ENCODE data around the gene PRDM11.

The PRDM11 gene

DNA sequence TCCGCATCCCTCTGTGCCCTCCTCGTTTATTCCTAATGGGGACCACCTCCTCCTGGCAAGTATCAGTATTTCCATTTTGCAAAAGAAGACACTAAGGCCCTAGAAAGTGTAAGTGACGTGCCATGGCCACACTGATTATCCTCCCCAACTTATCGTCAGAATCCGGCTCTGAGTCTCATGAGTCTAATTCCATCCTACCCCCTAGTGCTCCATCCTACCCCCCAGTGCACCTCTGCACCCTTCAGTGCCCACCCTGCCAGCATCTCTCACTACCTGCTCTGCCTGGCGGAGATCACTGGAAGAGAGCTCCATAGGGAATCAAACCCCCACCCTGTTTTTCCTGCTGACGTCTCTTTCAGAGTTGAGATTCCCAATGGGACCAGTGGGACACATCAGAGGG lies 31.8 kb downstream of the PRDM11 start:
- no peak for DNase-seq

DNA sequence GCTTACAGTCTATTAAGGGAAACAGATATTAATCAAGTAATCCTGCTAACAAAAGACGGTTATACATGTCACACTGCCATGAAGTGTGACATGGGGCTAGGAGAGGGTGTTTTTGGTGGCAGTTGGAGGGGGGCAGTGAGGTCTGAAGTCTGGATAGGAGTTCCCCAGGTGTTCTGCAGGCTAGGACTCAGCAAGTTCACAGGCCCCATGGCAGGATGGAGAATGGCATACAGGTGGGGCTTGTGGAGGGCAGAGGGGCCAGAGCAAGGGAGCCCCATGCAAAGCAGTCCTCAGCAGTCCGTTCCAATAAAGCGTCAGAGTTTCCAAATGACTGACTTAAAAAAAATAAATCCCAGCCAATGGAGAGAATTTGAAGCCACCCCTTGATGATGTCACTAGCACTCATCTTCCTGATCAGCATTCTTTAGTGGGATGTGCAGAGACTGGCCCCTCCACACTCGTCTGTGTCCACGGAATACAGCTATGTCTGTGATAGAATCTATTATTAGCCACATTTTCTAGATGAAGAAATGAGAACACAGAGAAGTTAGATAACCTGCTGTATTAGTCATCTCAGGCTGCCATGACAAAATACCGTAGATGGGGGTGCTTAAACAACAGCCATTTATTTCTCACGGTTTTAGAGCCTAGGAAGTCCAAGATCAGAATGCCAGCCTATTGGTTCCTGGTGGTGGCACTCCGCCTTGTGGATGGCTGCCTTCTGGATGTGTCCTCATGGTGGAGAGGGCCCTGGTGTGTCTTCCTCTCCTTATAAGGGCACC lies 32.6 kb downstream of the PRDM11 start:
- DNase-seq = no peak

DNA sequence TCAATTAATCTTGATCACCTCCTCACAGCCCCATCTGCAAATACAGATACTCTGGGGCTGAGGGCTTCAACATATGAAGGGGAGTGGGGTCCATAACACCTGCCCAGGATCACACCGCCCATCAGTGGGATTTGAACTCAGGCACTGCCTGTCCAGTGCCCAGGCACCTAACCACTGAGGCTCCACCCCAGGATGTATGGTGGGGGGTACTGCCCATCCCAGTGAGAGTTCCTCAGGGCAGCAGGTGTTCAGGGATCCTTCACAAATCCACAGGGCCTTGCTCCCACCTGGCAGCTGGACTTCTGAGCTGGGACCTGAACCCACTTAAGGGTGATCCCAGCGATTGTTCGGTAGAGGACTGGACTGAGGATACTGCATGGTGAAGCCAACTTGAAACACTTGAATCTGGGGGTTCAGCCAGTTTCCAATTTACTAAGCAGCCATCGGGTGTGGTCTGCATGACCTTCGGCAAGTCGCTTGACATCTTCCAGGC lies 33.3 kb downstream of the PRDM11 start:
- DNase-seq = no peak

DNA sequence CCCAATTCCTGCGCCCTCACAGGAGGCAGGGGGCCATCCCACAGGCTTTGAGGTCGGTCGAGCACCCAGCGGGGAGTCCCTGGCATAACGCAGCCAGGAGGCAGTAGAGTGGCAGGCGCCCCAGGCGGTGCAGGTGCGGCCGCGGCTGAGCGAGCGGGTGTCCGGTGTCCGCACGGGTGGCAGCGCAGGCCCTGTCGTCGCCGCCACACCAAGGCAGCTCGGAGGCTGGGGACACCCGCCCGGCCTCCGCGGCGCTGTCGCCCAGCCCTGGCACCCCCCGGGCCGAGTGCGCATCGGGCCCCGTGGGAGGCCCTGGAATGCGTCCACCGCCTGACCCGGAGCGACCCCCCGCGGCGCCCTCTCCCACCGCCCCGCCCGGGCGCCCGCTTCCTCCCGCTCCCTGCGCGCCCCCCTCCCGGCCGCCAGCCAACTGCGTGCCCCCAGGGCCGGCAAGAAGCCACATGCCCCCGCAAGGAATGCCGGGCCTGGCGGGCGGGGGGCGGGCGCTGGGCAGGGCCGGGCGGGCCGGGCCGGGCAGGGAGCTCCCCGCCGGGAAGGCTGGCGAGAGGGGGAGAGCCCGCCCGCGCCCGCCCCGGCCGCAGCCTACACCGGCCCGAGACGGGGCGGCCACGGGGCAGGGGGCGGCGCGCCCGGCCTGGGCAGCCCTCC lies 33.9 kb downstream of the PRDM11 start:
- DNase-seq = peak; percentile 2 to 17

DNA sequence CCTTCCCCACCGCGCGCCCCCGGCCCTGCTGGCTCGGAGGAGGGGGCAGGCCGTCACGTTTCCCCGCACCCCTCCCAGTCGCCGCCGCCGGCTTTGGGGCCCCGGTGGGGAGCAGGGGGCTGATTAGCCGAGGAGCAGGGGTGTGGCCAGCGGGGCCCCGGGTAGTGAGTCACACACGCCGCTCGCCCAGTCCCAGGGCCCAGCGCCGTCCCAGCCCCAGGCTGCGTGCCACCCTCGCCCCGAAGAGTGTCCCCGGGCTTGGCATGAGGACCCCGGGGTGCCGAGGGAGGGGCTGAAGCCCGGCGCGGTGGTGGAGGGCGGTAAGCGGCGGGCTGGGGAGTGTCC lies 34.4 kb downstream of the PRDM11 start:
- DNase-seq = peak; percentile 8 to 32

DNA sequence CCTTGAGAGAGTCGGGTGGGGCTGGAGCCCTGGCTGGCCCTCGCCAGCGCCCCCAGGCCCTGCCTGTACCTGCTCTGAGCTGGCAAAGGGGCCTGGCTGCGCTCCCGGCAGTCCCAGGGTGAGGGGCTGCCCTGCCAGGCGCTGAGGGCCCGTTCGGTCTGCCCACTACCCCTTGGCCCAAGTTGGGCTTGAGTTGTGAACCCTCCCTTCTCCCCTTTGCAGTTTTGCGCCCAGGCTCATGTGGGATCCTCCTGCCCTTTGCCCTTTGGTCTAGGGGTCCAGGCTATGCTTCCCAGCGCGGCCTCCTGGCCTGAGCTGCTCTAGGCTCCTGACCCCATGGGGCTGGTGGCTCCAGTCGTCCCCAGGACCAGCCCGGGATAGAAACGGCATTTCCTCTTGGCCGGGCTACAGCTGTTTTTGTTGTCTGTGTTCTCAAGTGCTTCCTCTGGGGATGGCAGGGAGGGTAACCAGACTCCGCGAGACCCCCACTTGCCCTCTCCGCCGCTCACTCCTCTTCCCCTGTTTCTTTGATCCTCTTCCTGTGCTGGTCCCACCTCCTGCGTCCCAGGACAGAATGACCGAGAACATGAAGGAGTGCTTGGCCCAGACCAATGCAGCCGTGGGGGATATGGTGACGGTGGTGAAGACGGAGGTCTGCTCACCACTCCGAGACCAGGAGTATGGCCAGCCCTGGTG lies 34.9 kb downstream of the PRDM11 start:
- no peak for DNase-seq

DNA sequence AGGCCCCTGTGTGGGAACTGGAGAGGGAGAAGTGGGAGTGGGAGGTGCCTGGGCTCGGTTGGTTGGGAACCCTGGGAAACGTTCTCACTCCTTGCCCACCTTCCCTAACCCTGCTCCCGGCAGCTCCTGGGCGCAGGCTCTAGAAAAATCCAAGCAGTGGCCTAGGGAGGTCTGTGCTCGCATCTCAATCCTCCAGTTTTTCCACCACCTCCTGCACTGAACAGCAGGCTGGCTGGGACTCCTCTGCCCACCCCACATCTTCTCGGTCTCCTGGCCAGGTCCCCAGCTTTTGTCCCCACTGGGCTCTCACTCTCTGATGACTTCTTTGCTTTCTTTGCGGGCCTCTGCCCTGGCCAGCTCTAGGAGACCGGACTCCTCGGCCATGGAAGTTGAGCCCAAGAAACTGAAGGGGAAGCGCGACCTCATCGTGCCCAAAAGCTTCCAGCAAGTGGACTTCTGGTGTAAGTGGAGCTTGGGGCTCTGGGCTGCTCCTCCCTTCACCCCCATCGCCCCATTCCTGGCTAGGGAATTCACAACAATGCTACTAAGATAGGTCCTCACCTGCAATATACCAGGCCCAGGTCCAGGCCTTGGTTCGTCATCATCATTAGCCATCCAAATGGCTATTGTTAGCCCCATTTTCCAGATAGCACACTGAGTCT lies 35.6 kb downstream of the PRDM11 start:
- no peak for DNase-seq

DNA sequence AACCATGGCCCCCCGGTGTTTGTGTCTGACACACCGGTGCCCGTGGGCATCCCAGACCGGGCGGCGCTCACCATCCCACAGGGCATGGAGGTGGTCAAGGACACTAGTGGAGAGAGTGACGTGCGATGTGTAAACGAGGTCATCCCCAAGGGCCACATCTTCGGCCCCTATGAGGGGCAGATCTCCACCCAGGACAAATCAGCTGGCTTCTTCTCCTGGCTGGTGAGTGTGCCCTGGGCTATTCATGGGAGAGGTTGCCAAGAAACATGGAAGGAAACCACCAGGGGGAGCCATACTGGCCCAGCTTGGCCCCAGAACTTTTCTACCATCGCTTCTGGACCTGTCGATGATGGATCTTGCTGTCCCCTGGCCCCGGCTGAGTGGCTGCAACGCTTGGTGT lies 36.5 kb downstream of the PRDM11 start:
- peak; percentile 1 for DNase-seq

DNA sequence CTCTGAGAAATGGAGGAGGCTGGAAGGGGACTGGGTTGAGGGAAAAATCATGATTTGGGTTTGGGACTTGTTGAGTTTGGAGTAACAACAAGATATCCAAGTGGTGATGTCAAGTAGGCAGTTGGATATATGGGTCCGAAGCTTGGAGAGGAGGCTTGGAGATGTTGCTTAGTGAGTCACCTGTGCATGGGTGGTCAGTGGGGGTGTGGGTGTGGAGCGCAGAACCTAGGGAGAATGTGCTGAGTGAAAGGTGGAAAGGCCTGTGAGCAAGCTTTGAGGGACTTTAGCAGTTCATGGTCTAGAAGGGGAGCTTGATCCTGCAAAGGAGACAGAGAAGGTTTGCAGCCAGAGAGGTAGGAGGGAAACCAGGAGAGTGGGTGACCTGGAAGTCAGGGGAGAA lies 38.2 kb downstream of the PRDM11 start:
- DNase-seq = no peak

DNA sequence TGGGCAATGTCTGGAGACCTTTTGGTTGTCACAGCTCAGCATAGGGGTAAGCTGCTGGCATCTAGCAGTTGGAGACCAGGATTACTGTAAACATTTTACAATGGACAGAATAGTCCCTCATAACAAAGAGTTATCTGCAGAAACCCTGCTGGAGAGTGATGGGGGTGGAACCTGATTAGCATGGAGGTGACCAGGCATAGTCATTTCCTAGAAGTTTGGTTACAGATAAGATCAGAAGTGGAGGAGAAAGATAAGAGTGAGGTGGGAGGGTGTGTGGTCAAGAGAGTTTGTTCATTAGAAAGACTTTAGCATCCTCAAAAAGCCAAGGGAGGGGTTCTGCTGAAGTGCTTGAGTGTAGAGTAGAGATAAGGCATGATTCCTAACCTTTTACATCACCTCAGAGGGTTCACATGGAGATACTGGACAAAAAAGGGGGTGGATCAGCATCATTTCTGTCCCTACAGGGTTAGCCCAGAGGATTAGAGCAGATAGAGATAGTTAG lies 38.8 kb downstream of the PRDM11 start:
- no peak for DNase-seq

DNA sequence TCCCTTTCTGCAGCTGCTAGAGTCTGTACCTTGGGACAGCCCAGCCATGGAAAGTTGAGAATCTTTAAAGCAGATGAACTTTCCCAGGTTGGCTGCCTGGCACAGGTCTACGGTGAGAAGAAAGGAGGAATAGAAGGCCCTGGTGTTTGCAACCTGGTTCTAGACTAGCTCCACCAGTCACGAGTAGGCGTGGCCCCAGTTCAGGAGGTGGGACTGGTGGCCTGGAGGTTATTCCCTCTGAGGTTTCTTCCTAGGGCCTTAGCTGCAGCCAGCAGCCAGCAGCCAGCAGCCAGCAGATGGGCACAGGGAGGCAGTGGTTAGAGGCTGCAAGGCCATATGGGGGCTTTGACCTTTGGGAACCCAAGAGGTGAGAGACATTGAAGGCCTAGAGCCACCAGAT lies 40.9 kb downstream of the PRDM11 start:
- no peak for DNase-seq

DNA sequence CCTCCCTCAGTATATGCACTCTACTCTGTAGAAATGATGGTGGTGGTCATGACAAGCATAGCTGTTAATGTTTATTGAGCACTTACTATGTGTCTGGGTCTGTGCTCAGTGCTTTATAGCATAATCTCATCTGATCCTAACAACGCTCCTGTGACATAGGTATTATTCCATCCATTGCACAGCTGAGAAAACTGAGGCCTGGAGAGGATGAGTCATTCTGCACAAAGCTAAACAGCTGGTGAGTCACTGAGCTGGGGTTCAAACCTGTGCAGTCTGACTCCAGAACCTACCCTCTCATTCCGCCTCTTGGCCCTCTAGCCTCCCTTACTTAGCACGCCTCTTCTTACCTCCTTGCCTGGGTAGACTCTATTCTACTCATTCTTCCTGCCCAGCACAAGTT lies 41.7 kb downstream of the PRDM11 start:
- no peak for DNase-seq

DNA sequence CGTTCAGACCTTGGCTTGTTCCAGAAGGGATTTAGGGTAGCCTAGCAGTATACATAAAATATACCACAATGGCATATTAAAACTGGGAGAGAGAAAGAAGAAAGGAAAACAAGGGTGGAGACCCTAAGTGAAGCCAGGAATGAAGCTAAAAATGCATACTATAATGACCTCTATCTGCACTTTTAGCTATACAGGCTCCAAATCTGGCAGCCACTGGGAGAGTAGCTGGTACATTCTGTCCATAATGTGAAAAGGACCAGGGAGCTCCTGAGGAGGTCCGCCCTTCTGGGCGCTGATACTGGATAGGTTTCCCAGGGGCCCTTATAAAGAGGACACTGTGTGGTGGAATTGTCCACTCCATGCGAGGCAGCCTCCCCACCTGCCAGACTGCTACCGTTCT lies 42.8 kb downstream of the PRDM11 start:
- no peak for DNase-seq

DNA sequence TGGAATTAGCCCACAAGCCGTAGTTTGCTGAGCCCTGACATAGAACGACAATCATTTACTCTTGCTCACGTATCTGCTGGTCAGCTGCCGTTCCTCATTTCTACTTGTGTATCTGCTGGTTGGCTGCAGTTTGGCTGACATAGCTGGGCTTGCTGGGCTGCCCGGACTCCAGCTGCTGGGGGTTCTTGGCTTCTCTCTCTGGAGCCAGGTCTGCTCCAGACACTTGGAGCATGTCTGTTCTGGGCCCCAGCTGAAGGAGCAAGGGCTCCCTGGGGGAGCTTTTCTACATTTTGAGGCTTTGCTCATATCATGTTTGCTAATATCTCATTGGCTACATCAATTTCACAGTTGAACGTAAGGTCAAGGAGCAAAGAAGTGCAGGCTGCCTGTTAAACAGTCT lies 47.3 kb downstream of the PRDM11 start:
- no peak for DNase-seq

DNA sequence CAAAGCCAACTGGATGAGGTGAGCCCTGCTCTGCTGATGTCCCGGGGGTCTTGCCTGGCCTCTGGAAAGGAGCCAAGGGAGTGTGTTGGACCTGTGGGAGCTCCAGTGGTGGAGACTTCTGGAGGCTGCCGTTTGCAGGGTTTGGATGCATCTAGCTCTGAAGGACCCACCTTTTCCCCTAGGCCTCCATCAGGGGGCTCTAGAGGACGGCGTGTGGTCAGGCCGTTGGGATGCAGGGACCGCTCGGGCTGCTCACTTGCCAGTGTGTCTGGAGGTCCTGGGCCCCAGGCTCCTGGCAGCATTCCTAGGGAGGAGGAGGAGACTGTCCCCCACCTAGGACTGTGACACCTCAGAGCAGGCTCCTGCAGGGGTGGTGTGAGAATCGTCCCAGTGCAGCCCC lies 58.3 kb downstream of the PRDM11 start:
- no peak for DNase-seq

DNA sequence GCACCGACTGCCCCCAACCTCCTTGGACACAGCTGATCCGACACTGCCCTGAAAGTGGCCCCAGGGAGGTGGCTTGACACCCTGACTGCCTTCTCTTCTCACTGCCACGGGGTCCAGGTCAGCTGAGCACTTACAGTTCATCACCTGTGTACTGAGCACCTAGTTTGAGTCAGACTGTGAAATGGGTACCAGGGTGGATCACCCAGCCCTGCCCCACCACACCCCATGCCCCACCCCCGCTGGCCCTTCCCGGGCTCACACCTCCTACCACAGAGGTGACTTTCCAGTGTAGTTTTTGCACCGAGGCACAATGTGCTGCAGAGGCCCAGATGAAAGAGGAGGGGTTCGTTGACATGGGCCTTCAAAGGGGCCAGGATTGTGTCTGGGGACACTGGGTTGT lies 59.5 kb downstream of the PRDM11 start:
- DNase-seq = no peak

DNA sequence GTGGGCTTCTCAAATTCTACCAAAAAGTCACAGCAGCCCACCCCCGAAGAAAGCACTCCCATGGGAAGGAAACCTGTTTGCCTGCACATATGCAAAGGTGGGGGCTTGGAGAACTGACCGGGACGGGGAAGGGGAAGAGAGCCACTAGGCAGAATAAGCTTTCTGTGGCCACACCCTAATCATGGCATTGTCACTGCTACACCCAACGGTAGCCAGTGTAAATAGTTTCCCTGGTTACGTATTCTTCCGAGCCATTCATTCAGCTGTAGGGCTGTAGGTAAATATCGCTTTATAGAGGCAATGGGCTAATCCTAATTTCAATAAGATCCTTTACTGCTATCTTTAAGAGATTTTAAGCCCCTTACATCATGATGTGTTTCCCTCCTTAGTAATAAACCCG lies 61.7 kb downstream of the PRDM11 start:
- DNase-seq = no peak

DNA sequence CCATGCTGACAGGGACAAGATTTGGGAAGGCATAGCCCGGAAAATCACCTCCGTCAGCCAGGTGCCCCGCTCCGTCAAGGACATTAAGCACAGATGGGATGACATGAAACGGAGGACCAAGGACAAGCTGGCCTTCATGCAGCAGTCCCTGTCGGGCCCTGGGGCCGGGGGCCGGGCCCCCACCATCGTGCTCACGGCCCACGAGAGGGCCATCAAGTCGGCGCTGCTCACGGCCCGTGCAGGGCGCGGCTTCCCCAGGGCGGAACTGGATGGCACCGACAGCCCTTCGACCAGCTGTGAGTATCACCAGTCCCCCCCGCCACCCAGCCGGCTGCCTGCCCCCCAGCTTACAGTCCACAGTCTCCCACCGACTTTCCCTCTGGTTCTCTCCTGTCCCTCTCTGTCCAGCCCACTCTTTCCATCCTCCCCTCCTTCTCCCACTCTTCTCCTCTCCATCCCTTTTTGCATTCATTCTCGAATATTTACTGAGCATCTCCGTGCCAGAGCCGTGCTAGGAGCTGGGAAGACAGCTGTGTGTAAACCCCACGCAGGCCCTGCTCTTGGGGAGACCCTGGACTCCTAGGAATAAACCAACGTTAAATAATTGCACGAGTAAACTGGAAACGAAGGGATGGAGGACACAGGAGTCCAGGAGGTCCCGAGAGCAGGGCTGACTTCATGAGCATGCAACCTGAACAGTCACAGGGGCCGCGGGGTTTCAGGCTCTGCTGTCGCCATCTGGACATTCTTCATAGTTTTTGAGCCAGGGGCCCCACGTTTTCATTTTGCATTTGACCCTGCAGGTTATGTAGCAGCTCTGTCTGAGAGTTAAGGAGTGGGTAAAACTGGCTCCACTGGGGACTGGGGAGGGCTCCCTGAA lies 62.8 kb downstream of the PRDM11 start:
- no peak for DNase-seq

DNA sequence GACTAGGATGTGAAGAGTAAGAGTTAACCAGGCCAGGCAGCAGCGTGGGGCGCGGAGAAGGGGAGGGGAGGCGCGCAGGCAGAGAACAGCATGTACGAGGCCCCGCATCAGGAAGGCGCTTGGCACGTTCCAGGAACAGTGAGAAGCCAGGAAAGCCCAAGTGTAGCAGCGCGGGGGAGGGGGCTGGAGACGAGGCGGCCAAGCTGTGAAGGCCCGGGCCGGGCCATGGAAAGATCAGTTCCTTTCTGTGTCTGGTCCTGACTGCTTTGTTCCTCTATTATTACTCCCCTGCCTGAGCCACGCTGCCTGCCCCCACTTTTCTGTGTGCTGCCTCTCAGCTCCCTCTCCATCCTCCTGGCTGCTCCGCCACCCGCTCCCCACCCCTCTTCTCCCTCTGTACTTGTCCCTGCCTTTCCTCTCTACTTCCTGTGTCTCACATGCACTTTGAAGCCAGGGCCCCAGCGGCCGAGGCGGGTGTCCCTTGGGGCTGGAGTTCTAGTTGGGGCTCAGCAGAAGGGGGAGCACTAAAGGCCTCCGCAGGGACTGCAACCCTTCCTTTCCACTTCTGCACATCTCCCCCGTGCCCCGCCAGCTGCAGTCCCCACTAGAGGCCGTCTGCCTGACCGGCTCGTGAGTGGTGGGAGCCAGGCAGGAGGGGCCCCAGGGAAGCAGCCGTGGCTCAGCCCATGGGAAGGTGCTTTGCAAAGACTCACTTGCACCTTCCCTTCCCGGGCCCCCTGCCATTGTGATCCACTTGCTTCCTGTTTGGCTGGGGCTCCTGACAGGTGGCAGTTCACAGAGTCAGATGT lies 63.7 kb downstream of the PRDM11 start:
- no peak for DNase-seq

DNA sequence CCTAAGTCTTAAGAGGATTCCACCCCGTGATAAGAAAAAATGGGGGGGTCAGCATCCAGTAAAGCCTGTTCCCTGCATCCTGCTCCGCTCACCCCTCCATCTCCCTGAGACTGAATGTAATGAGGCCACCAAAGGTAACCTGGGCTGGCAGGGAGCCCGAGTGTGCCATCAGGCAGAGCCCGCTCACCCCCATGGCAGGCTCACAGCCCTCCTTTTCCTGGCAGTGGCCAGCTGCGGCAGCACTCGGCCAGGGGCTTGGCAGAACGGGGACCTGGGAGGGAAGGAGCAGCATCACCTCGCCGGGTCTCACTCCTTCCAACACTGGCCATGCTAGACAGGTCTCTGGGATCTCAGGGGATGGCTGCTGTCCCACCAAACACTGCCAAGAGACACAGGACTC lies 64.4 kb downstream of the PRDM11 start:
- no peak for DNase-seq

DNA sequence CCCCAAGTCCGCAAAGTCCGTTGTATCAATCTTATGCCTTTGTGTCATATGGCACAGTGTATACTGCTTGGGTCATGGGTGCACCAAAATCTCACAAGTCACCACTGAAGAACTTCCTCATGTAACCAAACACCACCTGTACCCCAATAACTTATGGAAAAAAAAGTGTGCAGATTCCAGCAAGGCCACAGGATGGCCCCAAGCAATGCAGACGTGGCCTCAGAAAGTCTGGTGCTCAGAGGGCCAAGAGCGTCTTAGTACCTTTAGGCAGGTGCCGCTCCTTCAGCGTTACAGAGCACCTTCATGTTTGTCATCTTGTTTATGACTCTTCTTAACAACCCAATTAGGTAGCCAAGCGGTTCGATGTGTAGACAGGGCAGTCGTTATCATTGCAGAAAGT lies 65.3 kb downstream of the PRDM11 start:
- DNase-seq = no peak
